Stomach (tissue), 9 donors: Measurements from ENCODE around the gene EWSR1. TPM values are rescaled to one million over a fixed set of nuclear protein-coding genes. Genes with fewer than 3 reads are reported as not detected.

Experiments
- DNase-seq, 2 donors: peaks; one replicate each; pipeline versions ENCODE4 v3.0.0 to v3.0.0-alpha.2; 2013 to 2019
- H3K27ac ChIP-seq, 5 donors: fragments of 200-600 bp in 4 of 5; sonication (generic) in 4 of 5; one replicate each; pipeline ENCODE4 v1.5.1; 2013 to 2019; ENCODE audit warnings: mild to moderate bottlenecking in 1 of 5, moderate library complexity in 1 of 5
- H3K27me3 ChIP-seq, 3 donors: fragments of 200-600 bp; sonication (generic); one replicate each; pipeline ENCODE4 v1.5.1; 2017 to 2019; ENCODE audit warnings: mixed run types in 1 of 3
- H3K36me3 ChIP-seq, 4 donors: fragments of 200-600 bp; sonication (generic); 1 replicate in 3 of 4; 2 replicates in 1 of 4; pipeline ENCODE4 v1.5.1; 2016 to 2019
- H3K4me1 ChIP-seq, 4 donors: fragments of 200-600 bp; sonication (generic); one replicate each; pipeline ENCODE4 v1.5.1; 2016 to 2019
- H3K4me3 ChIP-seq, 4 donors: fragments of 200-600 bp; sonication (generic) in 3 of 4; one replicate each; pipeline ENCODE4 v1.5.1; 2016 to 2019; ENCODE audit warnings: mild to moderate bottlenecking in 1 of 4
- H3K9me3 ChIP-seq, 4 donors: fragments of 200-600 bp; sonication (generic); one replicate each; pipeline ENCODE4 v1.5.1; 2016 to 2019
- CTCF ChIP-seq, 7 experiments: fragments of 450-650 bp in 4 of 7; fragments of 200-600 bp in 3 of 7; sonication (generic) in 3 of 7; IDR thresholded peaks; one replicate each; pipeline ENCODE4 v1.5.1; 2016 to 2019; ENCODE audit warnings: antibody characterized with exemption in 7 of 7, control low read depth in 2 of 7, mild to moderate bottlenecking in 1 of 7
- EP300 ChIP-seq: sonication (generic); formaldehyde crosslinking; IDR thresholded peaks from one replicate; pipeline ENCODE4 v1.6.1; 2017; ENCODE audit warnings: antibody characterized with exemption
- POLR2A ChIP-seq, 4 donors: fragments of 450-650 bp; IDR thresholded peaks; one replicate each; pipeline ENCODE4 v1.6.1; 2016; ENCODE audit warnings: antibody characterized with exemption in 4 of 4, control low read depth in 2 of 4, mild to moderate bottlenecking in 1 of 4, moderate library complexity in 1 of 4
- POLR2AphosphoS5 ChIP-seq, 3 donors: sonication (generic); formaldehyde crosslinking; IDR thresholded peaks; one replicate each; pipeline ENCODE4 v1.6.1; 2016; ENCODE audit warnings: antibody characterized with exemption in 3 of 3
- WGBS, 5 donors: extraction: QIAGEN DNeasy Blood & Tissue Kit in 3 of 5; methylation state at CpG; one replicate each; pipeline versions ENCODE4 v1.1.5 to v1.1.7; 2013 to 2018; 5-methylcytosine and 5-hydroxymethylcytosine counted together
- intact Hi-C: fragments of 100-400 bp; cut with DNase I; formaldehyde crosslinking; loops from one replicate; pipeline ENCODE4 v1.15.1; 2023; ENCODE audit warnings: low total_unique reads
- polyA plus RNA-seq, 3 donors: library from polyadenylated mRNA; stranded (reverse); fragments of 200-250 nt; gene quantifications; one replicate each; pipeline ENCODE4 v1.2.3, GENCODE V29; 2013
- total RNA-seq, 5 donors: library from RNA; depleted of rRNA; stranded (reverse); fragments of >200 nt; gene quantifications; one replicate each; pipeline versions ENCODE4 v1.1.0 to v1.2.3, GENCODE V29; 2014 to 2016
- donor health status: healthy with polysubstance abuse.
- donor health status: Bipolar disorder and iron deficiency.
- donor health status: healthy.

The EWSR1 gene
- total and polyA plus RNA-seq, 8 donors: 97.7 to 376 (median 161) TPM

GRCh38 chr22:29311464-29312217, 43.6 kb downstream of the EWSR1 start:
- 59 to 71% (median 67%) methylated on average over 34 to 50 of the region's 50 CpGs for whole genome bisulfite sequencing, 5 donors
- intact Hi-C loops: no loop called here
- Histone ChIP-seq H3K36me3 (no peaks in the 10 kb centered on the region), H3K27ac (peak overlapping the region; percentile 48 to 90 (median 88)), H3K4me3 (peak overlapping the region; percentile 6 to 31 (median 13)), H3K9me3 (no peaks in the 10 kb centered on the region), H3K4me1 (peaks cover 77 to 89% (median 84%) of the 10 kb centered on the region in 4 donors), H3K27me3 (peaks cover 15 to 47% (median 38%) of the 10 kb centered on the region in 3 donors)
- peak in 1 of 2 donors; percentile 43 for DNase-seq
- TF ChIP-seq POLR2A (IDR thresholded peaks at IDR 0.05) (no peak), CTCF (IDR thresholded peaks at IDR 0.05) (no peak), POLR2AphosphoS5 (IDR thresholded peaks at IDR 0.05) (no peak), EP300 (no peak)

GRCh38 chr22:29312218-29313125, 44.4 kb downstream of the EWSR1 start:
- no peak for DNase-seq
- H3K27ac ChIP-seq: peak overlapping the region in 2 of 5 donors; percentile 88 to 90
- intact Hi-C loops: no loop called here
- no peaks in the 10 kb centered on the region for H3K9me3 ChIP-seq
- H3K4me1 ChIP-seq: peaks cover 72 to 82% (median 79%) of the 10 kb centered on the region in 4 donors
- no peaks in the 10 kb centered on the region for H3K36me3 ChIP-seq
- TF ChIP-seq POLR2A (IDR thresholded peaks at IDR 0.05) (no peak), EP300 (no peak), CTCF (IDR thresholded peaks at IDR 0.05) (no peak), POLR2AphosphoS5 (IDR thresholded peaks at IDR 0.05) (no peak)
- H3K27me3 ChIP-seq: peaks cover 15 to 45% (median 40%) of the 10 kb centered on the region in 3 donors
- no peak overlapping the region for H3K4me3 ChIP-seq
- WGBS, 5 donors: 86 to 94% (median 91%) methylated on average over 23 to 25 of the region's 25 CpGs

GRCh38 chr22:29313126-29313575, 45.1 kb downstream of the EWSR1 start:
- peak in 1 of 2 donors; percentile 83 for DNase-seq
- no peak overlapping the region for H3K27ac ChIP-seq
- no peaks in the 10 kb centered on the region for H3K9me3 ChIP-seq
- H3K4me3 ChIP-seq: no peak overlapping the region
- no peaks in the 10 kb centered on the region for H3K36me3 ChIP-seq
- peaks cover 15 to 45% (median 40%) of the 10 kb centered on the region in 3 donors for H3K27me3 ChIP-seq
- 16 to 46% (median 19%) methylated on average over 4 to 44 of the region's 44 CpGs for WGBS, 5 donors
- TF ChIP-seq CTCF (IDR thresholded peaks at IDR 0.05) (peak in 5 of 7 experiments; percentile 30 to 64 (median 54)), POLR2A (IDR thresholded peaks at IDR 0.05) (no peak), EP300 (no peak), POLR2AphosphoS5 (IDR thresholded peaks at IDR 0.05) (peak in 2 of 3 donors; percentile 6 to 44)
- H3K4me1 ChIP-seq: peaks cover 65 to 76% (median 72%) of the 10 kb centered on the region in 4 donors
- intact Hi-C loops: no loop called here
